ENCODE data around the gene CELA3A.
"Not testable (repeated sequence)": the region's sequence is repeated elsewhere in the genome, so short reads cannot be mapped to it uniquely, and the experiment has no call there.

GRCh38 chr1:21967216-21967615, 34.2 kb upstream of the CELA3A start:
- not testable (repeated sequence) for TF ChIP-seq CTCF (tag by site-specific recombination; IDR thresholded peaks at IDR 0.05); REST (tag by site-specific recombination; IDR thresholded peaks at IDR 0.05); ZNF239 (tag by site-specific recombination; IDR thresholded peaks at IDR 0.05); ZNF639 (tag by site-specific recombination; IDR thresholded peaks at IDR 0.05); ZBTB8A (tag by site-specific recombination; IDR thresholded peaks at IDR 0.05); SP7 (tag by site-specific recombination; IDR thresholded peaks at IDR 0.05); ZNF701 (tag by site-specific recombination; IDR thresholded peaks at IDR 0.05); ZFP3 (tag by site-specific recombination; IDR thresholded peaks at IDR 0.05; ENCODE audit: low read depth); SCRT2 (tag by site-specific recombination; IDR thresholded peaks at IDR 0.05); ZNF155 (tag by site-specific recombination; IDR thresholded peaks at IDR 0.05); ZNF423 (tag by site-specific recombination; IDR thresholded peaks at IDR 0.05)

Measured in HEK293 (cell line).